ENCODE measurements around the gene HSD17B14. TPM values are rescaled to one million over a fixed set of nuclear protein-coding genes. Genes with fewer than 3 reads are reported as not detected.
"Not testable (repeated sequence)": the region's sequence is repeated elsewhere in the genome, so short reads cannot be mapped to it uniquely, and the experiment has no call there.

Gene HSD17B14
- under 1 TPM; 0.27 to 0.44 TPM for total RNA-seq

DNA sequence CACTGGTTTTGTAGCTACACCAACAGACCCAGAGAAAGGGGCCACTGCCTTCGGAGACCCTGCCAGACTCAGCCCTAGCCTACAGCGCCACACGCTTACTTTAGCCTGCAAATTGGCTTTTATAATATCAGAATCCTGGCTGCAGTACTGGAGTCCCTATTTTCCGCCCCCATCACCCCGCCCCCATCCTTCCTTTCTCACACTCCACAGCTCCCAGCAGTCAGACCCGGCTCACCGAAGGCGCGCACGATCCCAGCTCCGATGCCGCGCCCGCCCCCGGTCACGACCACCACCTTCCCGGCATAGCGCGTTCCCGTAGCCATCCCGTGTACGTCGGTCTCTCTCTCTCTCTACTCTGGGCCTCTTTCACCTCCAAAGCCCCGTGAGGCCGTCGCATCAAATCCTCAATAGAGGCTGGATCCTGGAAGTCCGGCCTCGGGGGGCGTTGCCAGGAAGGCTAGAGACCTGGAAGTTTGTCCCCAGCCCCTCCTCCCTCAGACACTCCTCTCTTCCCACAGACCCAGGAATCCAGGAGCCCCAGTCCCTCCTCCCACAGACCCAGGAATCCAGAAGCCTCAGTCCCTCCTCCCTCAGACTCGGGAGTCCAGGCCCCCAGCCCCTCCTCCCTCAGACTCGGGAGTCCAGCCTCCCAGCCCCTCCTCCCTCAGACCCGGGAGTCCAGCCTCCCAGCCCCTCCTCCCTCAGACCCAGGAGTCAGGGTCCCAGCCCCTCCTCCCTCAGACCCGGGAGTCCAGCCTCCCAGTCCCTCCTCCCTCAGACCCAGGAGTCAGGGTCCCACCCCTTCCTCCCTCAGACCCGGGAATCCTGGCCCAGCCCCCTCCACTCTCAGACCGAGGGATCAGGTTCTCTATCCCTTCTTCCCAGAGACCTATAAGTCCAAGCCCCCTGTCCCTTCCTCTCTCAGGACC lies at the start of gene HSD17B14:
TSS of gene HSD17B14 (minus strand) at position 403 of the 929 bp plus-strand sequence. CDS start at position 323, 80 bp downstream.
- ChIA-PET POLR2A (interaction anchor here (0.5 to 0.7 kb wide), 2 partner anchors 27 to 124 kb away, joined by 3 to 10 read pairs; no protein-coding TSS in a partner anchor), CTCF (interaction anchor here (0.5 to 2.2 kb wide), 10 partner anchors 12 to 257 kb away, joined by 3 to 31 read pairs (median 4); partner anchors contain the start of genes BCAT2, GYS1 and RUVBL2)

DNA sequence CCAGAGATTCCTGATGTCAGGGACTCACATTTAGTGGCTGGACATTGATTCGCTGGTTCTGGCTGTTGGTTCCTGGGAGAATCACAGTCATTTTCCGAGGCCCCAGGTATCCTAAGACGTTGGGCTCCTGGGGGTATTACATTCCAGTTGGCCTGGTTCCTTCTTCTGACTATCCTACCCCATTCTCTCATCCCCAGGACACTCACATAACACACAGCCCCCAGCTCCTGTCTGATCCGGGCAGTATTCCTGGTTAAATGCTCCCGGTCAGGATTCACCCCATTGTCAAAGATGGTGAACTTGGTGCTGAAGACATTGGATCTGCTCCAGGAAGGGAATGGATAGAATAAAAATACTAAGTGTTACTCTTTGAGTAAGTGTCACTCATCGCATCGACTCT lies 47.4 kb upstream of the HSD17B14 start:
- ChIA-PET POLR2A (no interaction called here), CTCF (no interaction called here)

DNA sequence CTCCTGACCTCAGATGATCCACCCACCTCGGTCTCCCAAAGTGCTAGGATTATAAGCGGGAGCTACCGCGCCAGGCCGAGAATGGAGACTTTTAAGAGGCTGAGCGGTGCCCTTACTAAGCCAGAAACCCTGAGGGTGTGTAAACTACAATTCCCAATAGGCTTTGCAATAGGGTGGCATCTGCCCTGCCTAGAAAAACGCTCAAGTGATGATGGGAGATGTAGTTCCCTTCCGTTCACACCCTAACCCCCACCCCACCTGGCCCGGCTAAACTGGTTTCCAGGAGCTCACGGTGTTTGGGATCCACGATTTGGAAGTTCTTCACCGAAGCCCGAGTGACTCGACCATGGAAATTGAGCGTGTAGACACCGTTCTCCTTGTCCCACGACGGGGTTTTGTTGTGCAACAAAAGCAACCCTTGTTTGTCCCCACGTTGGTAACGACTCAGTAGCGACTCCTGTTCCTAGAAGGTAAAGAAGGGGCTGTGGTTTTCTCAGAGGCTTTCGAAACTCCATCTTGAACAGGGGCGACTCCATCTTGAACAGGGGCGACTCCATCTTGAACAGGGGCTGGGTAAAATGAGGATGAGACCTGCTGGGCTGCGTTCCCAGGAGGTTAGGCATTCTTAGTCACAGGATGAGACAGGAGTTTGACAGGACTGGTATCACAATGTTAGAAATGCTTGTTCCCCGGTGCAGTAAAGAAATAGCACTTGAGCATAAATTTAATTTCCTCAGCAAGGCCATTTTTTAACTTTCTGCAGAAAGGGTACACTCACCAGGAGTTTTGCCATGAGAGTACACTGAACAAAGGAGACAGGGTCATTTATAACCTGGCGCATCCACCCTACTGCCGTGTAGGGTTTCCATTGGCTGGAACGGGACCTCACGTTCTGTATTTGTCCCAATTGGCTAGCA lies 45.7 kb upstream of the HSD17B14 start:
- ChIA-PET CTCF (interaction anchor here (1.0 to 1.7 kb wide), 2 partner anchors 69 to 93 kb away, joined by 3 to 4 read pairs; no protein-coding TSS in a partner anchor), POLR2A (interaction anchor here (0.7 to 1.7 kb wide), 3 partner anchors 10 to 156 kb away, joined by 5 to 9 read pairs (median 7); partner anchors contain the start of gene PPP1R15A)

DNA sequence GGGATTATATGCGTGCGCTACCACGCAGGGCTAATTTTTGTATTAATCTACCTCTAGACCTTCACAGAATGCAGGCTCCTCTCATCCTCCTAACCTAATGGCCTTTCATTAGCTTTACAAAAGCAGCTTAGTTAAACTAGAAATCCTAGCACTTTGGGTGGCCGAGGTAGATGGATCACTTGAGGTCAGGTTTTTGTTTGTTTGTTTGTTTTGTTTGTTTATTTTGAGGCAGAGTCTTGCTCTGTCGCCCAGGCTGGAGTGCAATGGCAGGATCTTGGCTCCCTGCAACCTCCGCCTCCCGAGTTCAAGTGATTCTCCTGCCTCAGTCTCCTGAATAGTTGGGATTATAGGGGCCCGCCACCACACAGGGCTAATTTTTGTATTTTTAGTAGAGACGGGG lies 43.4 kb upstream of the HSD17B14 start:
- POLR2A ChIA-PET = not testable (repeated sequence)

DNA sequence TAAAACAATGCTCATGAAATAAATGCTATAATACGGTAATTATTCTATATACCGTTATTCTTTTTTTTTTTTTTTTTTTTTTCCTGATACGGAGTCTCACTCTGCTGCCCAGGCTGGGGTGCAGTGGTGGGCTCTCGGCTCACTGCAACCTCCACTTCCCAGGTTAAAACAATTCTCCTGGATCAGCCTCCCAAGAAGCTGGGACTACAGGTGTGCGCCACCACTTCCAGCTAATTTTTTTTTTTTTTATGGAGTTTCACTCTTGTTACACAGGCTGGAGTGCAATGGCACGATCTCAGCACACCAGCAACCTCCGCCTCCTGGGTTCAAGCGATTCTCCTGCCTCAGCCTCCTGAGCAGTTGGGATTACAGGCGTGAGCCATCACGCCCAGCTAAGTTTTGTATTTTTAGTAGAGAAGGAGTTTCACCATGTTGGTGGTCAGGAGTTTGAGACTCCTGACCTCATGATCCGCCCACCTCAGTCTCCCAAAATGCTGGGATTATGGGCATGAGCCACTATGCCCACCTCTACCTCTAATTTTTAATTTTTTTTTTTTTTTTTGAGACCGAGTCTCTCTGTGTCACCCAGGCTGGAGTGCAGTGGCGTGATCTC lies 42.8 kb upstream of the HSD17B14 start:
- POLR2A ChIA-PET = interaction anchor here (0.6 kb wide), 1 partner anchor 33 kb away, joined by 3 read pairs; no protein-coding TSS in a partner anchor

More for the DNA sequence above, 43.4 kb upstream of the HSD17B14 start:
- CTCF ChIA-PET = interaction anchor here (0.5 to 1.8 kb wide), 2 partner anchors 17 to 77 kb away, joined by 4 to 9 read pairs; no protein-coding TSS in a partner anchor

DNA sequence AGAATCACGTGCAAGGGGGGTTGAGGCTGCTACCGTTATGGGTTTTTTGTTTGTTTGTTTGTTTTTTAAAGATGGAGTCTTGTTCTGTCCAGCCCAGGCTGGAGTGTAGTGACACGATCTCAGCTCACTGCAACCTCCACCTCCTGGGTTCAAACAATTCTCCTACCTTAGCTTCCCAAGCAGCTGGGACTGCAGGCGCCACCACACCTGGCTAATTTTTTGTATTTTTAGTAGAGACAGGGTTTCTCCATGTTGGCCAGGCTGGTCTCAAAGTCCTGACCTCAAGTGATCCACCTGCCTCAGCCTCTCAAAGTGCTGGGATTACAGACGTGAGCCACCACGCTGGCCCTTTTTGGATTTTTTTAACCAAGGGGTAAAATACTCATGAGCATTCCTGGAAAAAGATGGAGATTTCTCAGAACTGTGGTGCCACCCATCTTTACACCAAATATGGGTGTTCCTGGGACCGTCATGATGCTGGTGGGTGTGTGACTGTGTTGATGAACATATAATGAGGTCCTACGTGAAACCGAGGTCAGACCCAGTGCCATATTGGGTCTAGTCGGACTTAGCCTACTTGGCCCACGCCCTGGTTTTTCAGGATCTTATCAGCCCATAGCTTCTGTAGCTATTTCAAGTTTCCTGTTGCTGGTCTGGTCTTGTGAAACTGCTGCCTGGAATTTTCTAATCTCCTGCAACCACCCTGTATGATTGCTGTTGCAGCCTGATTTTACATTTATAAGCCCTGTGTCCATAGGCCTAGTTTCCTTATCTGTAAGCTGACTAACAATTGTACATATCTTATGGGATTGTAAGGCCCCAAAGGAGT lies 42.1 kb upstream of the HSD17B14 start:
- ChIA-PET POLR2A (interaction anchor here (0.6 kb wide), 2 partner anchors 32 to 161 kb away, joined by 3 to 4 read pairs; no protein-coding TSS in a partner anchor), CTCF (interaction anchor here (0.6 to 1.8 kb wide), 3 partner anchors 15 to 122 kb away, joined by 3 to 9 read pairs (median 4); no protein-coding TSS in a partner anchor)

More for the DNA sequence above, 42.8 kb upstream of the HSD17B14 start:
- CTCF ChIA-PET = interaction anchor here (0.6 to 1.8 kb wide), 3 partner anchors 16 to 121 kb away, joined by 3 to 9 read pairs (median 4); no protein-coding TSS in a partner anchor

DNA sequence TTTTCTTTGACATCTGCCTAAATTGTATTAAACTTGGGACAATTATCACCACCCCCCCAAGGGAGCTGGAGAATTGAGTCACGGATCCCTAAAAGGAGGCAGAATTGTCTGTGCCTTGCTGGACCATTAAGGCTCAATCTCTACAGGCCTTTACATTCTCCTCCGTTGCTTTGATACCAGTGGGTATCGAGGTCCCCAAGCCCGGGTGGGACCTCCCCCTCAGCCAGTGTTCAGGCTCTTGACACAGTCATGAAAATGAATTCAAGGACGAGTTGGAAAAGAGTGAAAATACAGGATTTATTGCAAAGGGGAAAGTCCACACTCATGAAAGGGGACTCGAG lies 41.5 kb upstream of the HSD17B14 start:
- CTCF ChIA-PET = no interaction called here
- POLR2A ChIA-PET = no interaction called here

DNA sequence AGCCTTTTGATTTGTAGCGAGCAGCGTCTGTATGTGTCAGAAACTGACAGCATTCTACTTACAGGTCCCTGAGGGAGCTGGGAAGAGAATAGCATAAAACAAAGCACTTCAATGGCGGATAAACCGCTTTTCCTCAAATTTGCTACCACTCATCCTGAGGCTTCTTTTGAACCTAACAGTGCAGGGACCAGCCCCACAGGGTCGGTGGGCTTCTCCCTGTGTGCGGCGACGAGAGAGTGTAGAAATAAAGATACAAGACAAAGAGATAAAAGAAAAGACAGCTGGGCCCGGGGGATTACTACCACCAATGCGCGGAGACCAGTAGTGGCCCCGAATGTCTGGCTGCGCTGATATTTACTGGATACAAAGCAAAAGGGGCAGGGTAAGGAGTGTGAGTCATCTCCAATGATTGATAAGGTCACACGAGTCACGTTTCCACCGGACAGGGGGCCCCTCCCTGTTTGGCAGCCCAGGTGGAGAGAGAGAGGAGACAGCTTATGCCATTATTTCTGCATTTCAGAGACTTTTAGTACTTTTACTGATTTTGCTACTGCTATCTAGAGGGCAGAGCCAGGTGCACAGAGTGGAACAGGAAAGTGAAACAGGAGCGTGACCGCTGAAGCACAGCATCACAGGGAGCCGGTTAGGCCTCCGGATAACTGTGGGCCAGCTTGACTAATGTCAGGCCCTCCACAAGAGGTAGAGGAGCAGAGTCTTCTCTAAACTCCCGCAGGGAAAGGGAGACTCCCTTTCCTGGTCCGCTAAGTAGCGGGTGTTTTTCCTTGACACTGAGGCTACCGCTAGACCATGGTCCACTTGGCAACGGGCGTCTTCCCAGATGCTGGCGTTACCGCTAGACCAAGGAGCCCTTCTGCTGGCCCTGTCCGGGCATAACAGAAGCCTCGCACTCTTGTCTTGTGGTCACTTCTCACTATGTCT lies 40.0 kb upstream of the HSD17B14 start:
- CTCF ChIA-PET = interaction anchor here (0.5 to 0.6 kb wide), 2 partner anchors 12 to 61 kb away, joined by 3 read pairs; no protein-coding TSS in a partner anchor
- POLR2A ChIA-PET = interaction anchor here (0.5 to 1.9 kb wide), 5 partner anchors 8 to 117 kb away, joined by 4 to 12 read pairs (median 6); partner anchors contain the start of genes GYS1, NUCB1 and RUVBL2

DNA sequence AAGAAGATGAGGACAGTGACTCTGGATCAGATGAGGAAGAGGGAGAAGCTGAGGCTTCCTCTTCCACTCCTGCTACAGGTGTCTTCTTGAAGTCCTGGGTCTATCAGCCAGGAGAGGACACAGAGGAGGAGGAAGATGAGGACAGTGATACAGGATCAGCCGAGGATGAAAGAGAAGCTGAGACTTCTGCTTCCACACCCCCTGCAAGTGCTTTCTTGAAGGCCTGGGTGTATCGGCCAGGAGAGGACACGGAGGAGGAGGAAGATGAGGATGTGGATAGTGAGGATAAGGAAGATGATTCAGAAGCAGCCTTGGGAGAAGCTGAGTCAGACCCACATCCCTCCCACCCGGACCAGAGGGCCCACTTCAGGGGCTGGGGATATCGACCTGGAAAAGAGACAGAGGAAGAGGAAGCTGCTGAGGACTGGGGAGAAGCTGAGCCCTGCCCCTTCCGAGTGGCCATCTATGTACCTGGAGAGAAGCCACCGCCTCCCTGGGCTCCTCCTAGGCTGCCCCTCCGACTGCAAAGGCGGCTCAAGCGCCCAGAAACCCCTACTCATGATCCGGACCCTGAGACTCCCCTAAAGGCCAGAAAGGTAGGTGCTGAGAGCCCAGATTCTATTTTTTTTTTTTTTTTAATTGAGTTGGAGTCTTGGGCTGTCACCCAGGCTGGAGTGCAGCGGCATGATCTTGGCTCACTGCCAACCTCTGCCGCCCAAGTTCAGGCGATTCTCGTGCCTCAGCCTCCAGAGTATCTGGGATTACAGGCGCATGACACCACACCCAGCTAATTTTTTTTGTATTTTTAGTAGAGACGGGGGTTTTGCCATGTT lies 38.2 kb upstream of the HSD17B14 start:
- POLR2A ChIA-PET = interaction anchor here (0.5 to 2.2 kb wide), 6 partner anchors 12 to 255 kb away, joined by 3 to 12 read pairs (median 5); partner anchors contain the start of genes NUCB1, RPL18 and SPHK2
- CTCF ChIA-PET = interaction anchor here (1.0 to 2.2 kb wide), 4 partner anchors 14 to 96 kb away, joined by 3 to 8 read pairs (median 6); no protein-coding TSS in a partner anchor

DNA sequence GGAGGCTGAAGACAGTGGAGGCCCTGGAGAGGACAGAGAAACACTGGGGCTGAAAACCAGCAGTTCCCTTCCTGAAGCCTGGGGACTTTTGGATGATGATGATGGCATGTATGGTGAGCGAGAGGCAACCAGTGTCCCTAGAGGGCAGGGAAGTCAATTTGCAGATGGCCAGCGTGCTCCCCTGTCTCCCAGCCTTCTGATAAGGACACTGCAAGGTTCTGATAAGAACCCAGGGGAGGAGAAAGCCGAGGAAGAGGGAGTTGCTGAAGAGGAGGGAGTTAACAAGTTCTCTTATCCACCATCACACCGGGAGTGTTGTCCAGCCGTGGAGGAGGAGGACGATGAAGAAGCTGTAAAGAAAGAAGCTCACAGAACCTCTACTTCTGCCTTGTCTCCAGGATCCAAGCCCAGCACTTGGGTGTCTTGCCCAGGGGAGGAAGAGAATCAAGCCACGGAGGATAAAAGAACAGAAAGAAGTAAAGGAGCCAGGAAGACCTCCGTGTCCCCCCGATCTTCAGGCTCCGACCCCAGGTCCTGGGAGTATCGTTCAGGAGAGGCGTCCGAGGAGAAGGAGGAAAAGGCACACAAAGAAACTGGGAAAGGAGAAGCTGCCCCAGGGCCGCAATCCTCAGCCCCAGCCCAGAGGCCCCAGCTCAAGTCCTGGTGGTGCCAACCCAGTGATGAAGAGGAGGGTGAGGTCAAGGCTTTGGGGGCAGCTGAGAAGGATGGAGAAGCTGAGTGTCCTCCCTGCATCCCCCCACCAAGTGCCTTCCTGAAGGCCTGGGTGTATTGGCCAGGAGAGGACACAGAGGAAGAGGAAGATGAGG lies 37.4 kb upstream of the HSD17B14 start:
- POLR2A ChIA-PET = interaction anchor here (1.1 to 2.2 kb wide), 3 partner anchors 26 to 254 kb away, joined by 4 to 7 read pairs (median 6); partner anchors contain the start of genes NUCB1, RPL18 and SPHK2
- CTCF ChIA-PET = interaction anchor here (1.0 to 2.2 kb wide), 4 partner anchors 15 to 97 kb away, joined by 3 to 8 read pairs (median 6); no protein-coding TSS in a partner anchor

DNA sequence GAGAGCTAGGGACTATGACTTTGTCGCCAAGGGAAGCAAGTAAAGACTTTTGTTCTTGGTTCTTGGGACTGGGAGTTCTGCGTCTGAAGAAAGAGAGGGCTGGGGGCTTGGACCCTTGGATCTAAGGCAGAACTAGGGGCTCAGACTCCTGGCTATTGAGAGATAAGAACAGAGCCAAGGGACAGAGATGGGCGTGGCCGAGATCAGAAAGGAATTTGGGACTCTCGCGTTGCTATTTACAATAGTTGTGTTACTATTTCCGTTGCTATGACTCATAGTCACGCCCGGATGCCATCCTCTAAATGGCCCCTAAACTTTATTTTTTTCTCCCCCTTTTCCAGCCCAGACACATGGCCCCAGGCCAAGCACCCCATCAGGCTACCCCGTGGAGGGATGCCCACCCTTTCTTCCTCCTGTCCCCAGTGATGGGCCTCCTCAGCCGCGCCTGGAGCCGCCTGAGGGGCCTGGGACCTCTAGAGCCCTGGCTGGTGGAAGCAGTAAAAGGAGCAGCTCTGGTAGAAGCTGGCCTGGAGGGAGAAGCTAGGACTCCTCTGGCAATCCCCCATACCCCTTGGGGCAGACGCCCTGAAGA lies 36.7 kb upstream of the HSD17B14 start:
- POLR2A ChIA-PET = interaction anchor here (1.5 kb wide), 2 partner anchors 27 to 93 kb away, joined by 6 to 7 read pairs; partner anchors contain the start of genes FTL and NUCB1

DNA sequence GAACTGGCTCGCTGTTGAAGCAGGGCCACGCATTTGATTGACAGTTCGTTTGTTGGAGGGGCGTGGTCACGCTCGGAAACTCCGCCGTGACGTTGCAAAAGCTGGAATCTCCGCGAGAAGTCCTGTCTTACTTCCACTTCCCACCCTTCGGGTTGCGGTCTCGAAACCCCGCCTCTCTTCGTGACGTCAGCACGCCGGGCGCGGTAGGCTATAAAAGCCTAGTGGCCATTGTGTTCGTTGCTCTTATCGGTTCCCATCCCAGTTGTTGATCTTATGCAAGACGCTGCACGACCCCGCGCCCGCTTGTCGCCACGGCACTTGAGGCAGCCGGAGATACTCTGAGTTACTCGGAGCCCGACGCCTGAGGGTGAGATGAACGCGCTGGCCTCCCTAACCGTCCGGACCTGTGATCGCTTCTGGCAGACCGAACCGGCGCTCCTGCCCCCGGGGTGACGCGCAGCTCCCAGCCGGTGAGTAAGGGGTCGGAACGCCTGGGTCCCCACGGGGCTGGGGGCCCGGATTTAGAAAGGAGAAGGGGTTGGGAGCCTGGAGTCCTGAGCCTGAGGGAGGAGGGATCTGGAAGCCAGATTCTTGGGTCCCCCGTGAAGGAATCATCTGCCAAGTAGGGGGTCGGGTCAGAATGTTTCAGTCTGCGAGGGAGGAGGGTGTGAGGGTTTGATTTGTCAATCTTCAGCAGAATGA lies 36.0 kb upstream of the HSD17B14 start, which contains the start of gene PPP1R15A:
TSS of gene PPP1R15A (plus strand) at position 240 of the 702 bp plus-strand sequence. CDS start 813 bp downstream, outside the sequence.
- ChIA-PET POLR2A (interaction anchor here (0.6 to 1.5 kb wide), 9 partner anchors 9 to 120 kb away, joined by 3 to 7 read pairs (median 3); partner anchors contain the start of genes FTL and NUCB1), CTCF (interaction anchor here (1.2 kb wide), 1 partner anchor 84 kb away, joined by 4 read pairs; no protein-coding TSS in a partner anchor)

More for the DNA sequence above, 36.7 kb upstream of the HSD17B14 start:
- CTCF ChIA-PET = interaction anchor here (1.2 to 2.2 kb wide), 3 partner anchors 85 to 97 kb away, joined by 4 to 8 read pairs (median 8); no protein-coding TSS in a partner anchor

Measured in activated CD8-positive, alpha-beta memory T cell treated with anti-CD3 and anti-CD28 coated beads for 36 hours (primary cell).